Memory B cell (primary cell): Measurements from ENCODE around the gene FAXC.
"Not testable (repeated sequence)": the region's sequence is repeated elsewhere in the genome, so short reads cannot be mapped to it uniquely, and the experiment has no call there.

Source experiments
- ATAC-seq: fragments of 150-1000 bp; cut with Tn5 transposase; 2 replicates; pipeline ENCODE4 v1.10.0; 2021; ENCODE audit warnings: low read depth, mild to moderate bottlenecking, moderate library complexity
- DNase-seq, 2 donors: peaks; one replicate each; pipeline ENCODE4 v3.0.0; 2022; ENCODE audit warnings: low spot score in 2 of 2
- H3K27ac Mint-ChIP-seq: one replicate; pipeline ENCODE4 v1.8.0; 2022; ENCODE audit warnings: mild to moderate bottlenecking, moderate library complexity, mixed read lengths
- H3K27me3 Mint-ChIP-seq: one replicate; pipeline ENCODE4 v1.8.0; 2022; ENCODE audit warnings: mixed read lengths
- H3K36me3 Mint-ChIP-seq: one replicate; pipeline ENCODE4 v1.8.0; 2022; ENCODE audit warnings: mild to moderate bottlenecking, mixed read lengths
- H3K4me1 Mint-ChIP-seq: one replicate; pipeline ENCODE4 v1.8.0; 2022; ENCODE audit warnings: mixed read lengths
- H3K4me3 Mint-ChIP-seq: one replicate; pipeline ENCODE4 v1.8.0; 2022; ENCODE audit warnings: mild to moderate bottlenecking, moderate library complexity, mixed read lengths
- H3K9me3 Mint-ChIP-seq: one replicate; pipeline ENCODE4 v1.8.0; 2022; ENCODE audit warnings: mixed read lengths

Gene FAXC

DNA sequence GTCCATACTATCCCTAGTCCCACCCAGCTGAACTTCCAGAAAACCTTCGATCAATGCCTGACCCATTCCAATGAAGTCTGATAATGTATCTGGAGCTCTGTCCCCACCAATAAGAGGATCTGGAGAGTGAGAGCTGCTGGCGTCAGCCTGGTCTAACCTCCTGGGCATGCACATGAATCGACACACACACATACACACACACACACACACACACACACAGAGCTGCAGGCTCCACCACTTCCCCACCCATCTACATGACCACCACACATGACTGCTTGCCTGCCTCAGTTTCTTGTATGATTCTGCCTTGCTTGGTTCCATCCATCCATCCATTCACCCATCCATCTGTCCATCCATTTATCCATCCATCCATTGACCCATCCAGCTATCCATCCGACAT, 60.8 kb downstream of the FAXC start:
- Mint-ChIP-seq H3K27me3 (peaks cover 18% of the 10 kb centered on the region), H3K4me1 (no peaks in the 10 kb centered on the region), H3K36me3 (no peaks in the 10 kb centered on the region), H3K27ac (no peak overlapping the region), H3K9me3 (peaks cover 1% of the 10 kb centered on the region), H3K4me3 (no peak overlapping the region)
- DNase-seq = no peak
- no peak for ATAC-seq

DNA sequence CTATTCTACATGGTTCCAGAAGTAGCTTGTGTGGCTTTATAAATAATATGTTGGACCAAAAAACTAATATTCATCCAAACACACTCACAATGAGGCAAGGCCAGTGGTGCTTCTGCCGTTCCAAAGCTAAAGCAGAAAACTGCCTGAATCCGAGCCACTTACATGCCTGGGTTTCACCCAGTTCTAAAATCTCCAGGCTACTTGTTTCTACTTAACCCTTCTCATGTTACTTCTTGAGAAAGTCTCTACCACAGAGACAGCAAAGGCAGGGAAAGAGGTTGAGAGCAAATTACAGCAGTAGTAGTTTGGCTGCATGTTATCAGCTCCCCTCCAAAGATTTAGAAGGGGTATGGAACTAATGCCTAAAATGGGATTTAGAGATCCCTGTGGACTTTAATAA, 62.0 kb downstream of the FAXC start:
- no peaks in the 10 kb centered on the region for H3K36me3 Mint-ChIP-seq
- ATAC-seq = no peak
- no peak overlapping the region for H3K27ac Mint-ChIP-seq
- peaks cover 1% of the 10 kb centered on the region for H3K9me3 Mint-ChIP-seq
- no peak overlapping the region for H3K4me3 Mint-ChIP-seq
- no peaks in the 10 kb centered on the region for H3K4me1 Mint-ChIP-seq
- H3K27me3 Mint-ChIP-seq = peaks cover 15% of the 10 kb centered on the region
- DNase-seq = no peak

- ATAC-seq (no peak), DNase-seq (no peak)
- H3K36me3 Mint-ChIP-seq = no peaks in the 10 kb centered on the region
- no peak overlapping the region for H3K4me3 Mint-ChIP-seq
- H3K27me3 Mint-ChIP-seq = peaks cover 15% of the 10 kb centered on the region
- no peak overlapping the region for H3K27ac Mint-ChIP-seq
- H3K4me1 Mint-ChIP-seq = no peaks in the 10 kb centered on the region
- peaks cover 1% of the 10 kb centered on the region for H3K9me3 Mint-ChIP-seq
Measured at GRCh38 chr6:99285881-99286280, 63.6 kb downstream of the FAXC start.

DNA sequence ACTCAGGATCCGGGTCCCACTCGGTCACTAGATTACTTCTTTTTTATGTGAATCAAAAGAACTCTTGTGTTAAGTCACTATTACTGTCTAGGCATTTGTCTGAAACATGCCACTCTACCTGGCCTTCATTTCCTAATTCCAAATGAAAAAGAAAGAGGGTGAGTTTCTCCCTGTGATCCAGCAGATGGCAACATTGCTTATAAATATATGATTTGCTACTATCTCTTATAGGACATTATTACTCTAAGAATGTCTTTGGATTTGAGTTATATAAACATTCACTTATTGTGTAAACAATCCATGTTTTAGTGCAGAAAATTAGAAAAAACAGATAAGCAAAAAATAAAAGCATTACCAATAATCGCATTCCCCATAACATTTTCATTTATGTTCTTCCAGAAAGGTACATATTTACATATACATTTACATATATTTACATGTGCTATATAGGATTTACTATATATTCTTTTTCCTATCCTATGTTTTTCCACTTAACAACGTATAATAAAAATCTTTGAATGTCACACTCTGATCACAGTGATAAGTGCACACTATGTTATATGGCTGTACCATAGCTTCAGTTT, 66.9 kb downstream of the FAXC start:
- Mint-ChIP-seq H3K27ac (no peak overlapping the region), H3K27me3 (peaks cover 5% of the 10 kb centered on the region), H3K9me3 (no peaks in the 10 kb centered on the region), H3K4me3 (no peak overlapping the region), H3K36me3 (no peaks in the 10 kb centered on the region), H3K4me1 (no peaks in the 10 kb centered on the region)
- DNase-seq (no peak), ATAC-seq (no peak)

DNA sequence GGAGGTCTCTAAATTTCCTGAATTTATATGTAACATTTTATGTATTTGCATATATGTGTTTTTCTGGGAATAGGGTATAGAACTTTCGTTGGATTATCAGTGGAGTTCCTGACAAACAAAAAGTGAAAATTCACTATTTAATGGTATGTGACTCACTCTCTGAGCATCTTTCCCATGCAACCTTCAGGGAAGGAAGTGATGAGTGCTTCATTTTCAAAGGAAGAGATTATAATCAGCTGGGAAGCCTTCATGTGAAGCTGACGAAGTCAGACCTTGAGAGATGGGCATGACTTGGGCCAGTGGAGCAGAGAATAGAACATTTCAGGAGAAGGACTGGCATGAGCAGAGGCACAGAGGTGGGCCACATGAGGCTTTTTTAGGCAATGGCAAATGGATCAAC, 72.7 kb downstream of the FAXC start:
- peaks cover 4% of the 10 kb centered on the region for H3K27me3 Mint-ChIP-seq
- ATAC-seq = no peak
- no peak for DNase-seq
- H3K4me3 Mint-ChIP-seq = no peak overlapping the region
- no peaks in the 10 kb centered on the region for H3K36me3 Mint-ChIP-seq
- no peaks in the 10 kb centered on the region for H3K4me1 Mint-ChIP-seq
- H3K9me3 Mint-ChIP-seq = no peaks in the 10 kb centered on the region
- no peak overlapping the region for H3K27ac Mint-ChIP-seq

- Mint-ChIP-seq H3K4me1 (no peaks in the 10 kb centered on the region), H3K27me3 (peaks cover 2% of the 10 kb centered on the region), H3K36me3 (no peaks in the 10 kb centered on the region), H3K4me3 (no peak overlapping the region), H3K9me3 (no peaks in the 10 kb centered on the region), H3K27ac (no peak overlapping the region)
- ATAC-seq = no peak
- no peak for DNase-seq
Measured at GRCh38 chr6:99270826-99271225, 78.6 kb downstream of the FAXC start.

DNA sequence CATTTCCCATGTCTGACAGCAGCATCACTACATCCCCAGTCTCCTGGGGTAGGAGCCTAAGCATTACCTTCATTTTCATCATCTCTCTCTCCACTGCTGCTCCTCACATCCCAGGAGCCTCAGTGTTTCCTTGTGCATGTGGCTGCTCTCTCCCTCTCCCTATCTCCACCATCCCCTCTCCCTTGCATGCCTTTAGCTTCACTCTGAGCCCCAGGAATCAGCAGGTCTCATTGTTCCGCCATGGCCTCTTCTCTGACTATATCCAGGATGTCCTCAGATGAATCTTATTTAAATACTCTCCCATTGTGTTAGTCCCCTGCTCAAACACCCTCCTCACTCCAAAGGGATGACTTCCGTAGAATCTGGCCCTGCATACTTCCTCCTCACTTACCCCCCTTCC, 79.4 kb downstream of the FAXC start:
- ATAC-seq (no peak), DNase-seq (no peak)
- Mint-ChIP-seq H3K9me3 (no peaks in the 10 kb centered on the region), H3K27me3 (peaks cover 2% of the 10 kb centered on the region), H3K27ac (no peak overlapping the region), H3K36me3 (no peaks in the 10 kb centered on the region), H3K4me3 (no peak overlapping the region), H3K4me1 (no peaks in the 10 kb centered on the region)

DNA sequence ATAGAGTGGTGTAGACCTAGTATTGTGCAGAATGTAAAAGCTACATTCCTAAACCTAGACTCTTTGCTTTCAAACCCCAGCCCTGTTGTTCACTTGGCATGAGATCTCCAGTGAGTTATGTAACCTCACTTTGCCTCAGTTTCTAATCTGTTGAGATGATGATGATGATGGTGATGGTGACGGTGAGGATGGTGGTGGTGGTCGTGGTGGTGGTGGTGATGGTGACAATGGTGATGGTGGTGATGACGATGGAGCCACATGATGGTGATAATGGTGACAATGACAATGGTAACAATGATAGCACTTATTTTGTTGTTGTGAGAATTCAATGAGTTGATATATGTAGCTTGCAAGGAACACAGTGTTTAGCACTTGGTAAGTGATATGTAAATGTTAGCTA, 80.3 kb downstream of the FAXC start:
- no peaks in the 10 kb centered on the region for H3K36me3 Mint-ChIP-seq
- H3K27me3 Mint-ChIP-seq = no peaks in the 10 kb centered on the region
- H3K27ac Mint-ChIP-seq = no peak overlapping the region
- no peaks in the 10 kb centered on the region for H3K9me3 Mint-ChIP-seq
- ATAC-seq (no peak), DNase-seq (no peak)
- H3K4me3 Mint-ChIP-seq = no peak overlapping the region
- H3K4me1 Mint-ChIP-seq = no peaks in the 10 kb centered on the region

DNA sequence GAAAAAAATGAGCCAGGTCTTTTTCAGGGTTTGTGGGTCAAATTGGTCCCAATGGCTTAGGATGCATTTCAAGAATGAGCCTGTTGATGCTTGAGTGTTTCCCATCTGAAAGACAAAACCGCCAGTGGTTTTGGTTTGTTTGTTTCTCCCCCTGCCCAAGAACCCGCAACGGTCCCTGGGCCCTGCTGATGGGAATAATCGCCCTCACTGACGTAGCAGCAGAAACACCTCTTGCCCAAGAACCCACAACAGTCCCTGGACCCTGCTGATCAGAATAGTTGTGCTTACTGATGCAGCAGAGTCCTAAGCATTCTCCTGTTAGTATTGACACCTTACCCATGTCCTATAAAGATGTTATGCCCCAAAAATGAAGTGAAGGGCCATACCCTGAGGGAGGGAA, 82.5 kb downstream of the FAXC start:
- H3K27ac Mint-ChIP-seq = not testable (repeated sequence)

GRCh38 chr6:99265447-99265846, 84.0 kb downstream of the FAXC start:
- H3K9me3 Mint-ChIP-seq, H3K36me3 Mint-ChIP-seq, H3K27ac Mint-ChIP-seq, H3K27me3 Mint-ChIP-seq, H3K4me3 Mint-ChIP-seq, DNase-seq, H3K4me1 Mint-ChIP-seq, ATAC-seq: not testable (repeated sequence)

More for the DNA sequence above, 82.5 kb downstream of the FAXC start:
- ATAC-seq, H3K4me1 Mint-ChIP-seq, H3K4me3 Mint-ChIP-seq, H3K27me3 Mint-ChIP-seq, H3K9me3 Mint-ChIP-seq, H3K36me3 Mint-ChIP-seq, DNase-seq: not testable (repeated sequence)

- Mint-ChIP-seq H3K4me1 (no peaks in the 10 kb centered on the region), H3K4me3 (no peak overlapping the region), H3K36me3 (no peaks in the 10 kb centered on the region), H3K27me3 (peaks cover 7% of the 10 kb centered on the region), H3K27ac (no peak overlapping the region), H3K9me3 (no peaks in the 10 kb centered on the region)
- ATAC-seq = no peak
- no peak for DNase-seq
Measured at GRCh38 chr6:99254616-99255550, 94.6 kb downstream of the FAXC start.

DNA sequence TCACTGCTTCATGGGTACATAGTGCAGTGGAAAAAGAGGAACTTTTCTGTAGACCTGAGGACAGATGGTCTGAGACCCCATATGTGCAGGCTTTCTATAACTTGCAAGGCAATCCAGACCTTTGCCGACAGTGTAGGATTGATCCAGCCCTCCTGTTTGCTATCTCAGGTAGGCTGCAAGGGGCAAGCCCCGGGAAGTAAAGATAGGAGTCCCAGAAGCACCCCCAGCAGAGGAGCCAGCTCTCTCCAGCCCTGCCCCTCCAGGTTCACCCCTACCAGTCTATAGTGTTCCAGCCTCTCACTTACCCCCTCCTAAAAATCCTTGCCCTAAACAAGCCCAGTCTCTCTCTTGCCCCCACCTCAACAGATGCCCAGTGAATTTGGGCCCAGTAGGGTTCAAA, 96.2 kb downstream of the FAXC start:
- H3K27me3 Mint-ChIP-seq = peaks cover 9% of the 10 kb centered on the region
- no peaks in the 10 kb centered on the region for H3K4me1 Mint-ChIP-seq
- H3K36me3 Mint-ChIP-seq = no peaks in the 10 kb centered on the region
- no peak for ATAC-seq
- H3K4me3 Mint-ChIP-seq = no peak overlapping the region
- no peak overlapping the region for H3K27ac Mint-ChIP-seq
- no peak for DNase-seq
- no peaks in the 10 kb centered on the region for H3K9me3 Mint-ChIP-seq

GRCh38 chr6:99252421-99252820, 97.1 kb downstream of the FAXC start:
- no peak overlapping the region for H3K27ac Mint-ChIP-seq
- H3K9me3 Mint-ChIP-seq = no peaks in the 10 kb centered on the region
- no peak for ATAC-seq
- DNase-seq = no peak
- no peaks in the 10 kb centered on the region for H3K4me1 Mint-ChIP-seq
- H3K36me3 Mint-ChIP-seq = no peaks in the 10 kb centered on the region
- no peak overlapping the region for H3K4me3 Mint-ChIP-seq
- H3K27me3 Mint-ChIP-seq = peaks cover 8% of the 10 kb centered on the region

GRCh38 chr6:99250476-99250875, 99.0 kb downstream of the FAXC start:
- no peak overlapping the region for H3K27ac Mint-ChIP-seq
- H3K27me3 Mint-ChIP-seq = peaks cover 10% of the 10 kb centered on the region
- no peaks in the 10 kb centered on the region for H3K9me3 Mint-ChIP-seq
- no peak overlapping the region for H3K4me3 Mint-ChIP-seq
- H3K4me1 Mint-ChIP-seq = no peaks in the 10 kb centered on the region
- H3K36me3 Mint-ChIP-seq = no peaks in the 10 kb centered on the region
- ATAC-seq (no peak), DNase-seq (no peak)

DNA sequence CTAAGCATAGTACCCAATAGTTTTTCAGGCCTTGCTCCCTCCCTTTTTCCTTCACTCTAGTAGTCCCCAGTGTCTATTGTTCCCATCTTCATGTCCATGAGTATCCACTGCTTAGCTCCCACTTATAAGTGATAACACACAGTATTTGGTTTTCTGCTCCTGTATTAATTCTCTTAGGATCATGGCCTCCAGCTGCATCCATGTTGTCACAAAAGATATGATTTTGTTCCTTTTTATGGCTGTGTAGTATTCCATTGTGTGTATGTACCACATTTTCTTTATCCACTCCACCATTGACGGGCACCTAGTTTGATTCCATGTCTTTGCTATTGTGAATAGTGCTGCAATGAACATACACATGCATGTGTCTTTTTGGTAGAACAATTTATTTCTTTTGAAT, 102.9 kb downstream of the FAXC start:
- peaks cover 9% of the 10 kb centered on the region for H3K27me3 Mint-ChIP-seq
- H3K27ac Mint-ChIP-seq = no peak overlapping the region
- DNase-seq (no peak), ATAC-seq (no peak)
- no peak overlapping the region for H3K4me3 Mint-ChIP-seq
- H3K4me1 Mint-ChIP-seq = no peaks in the 10 kb centered on the region
- H3K36me3 Mint-ChIP-seq = no peaks in the 10 kb centered on the region
- H3K9me3 Mint-ChIP-seq = no peaks in the 10 kb centered on the region
